ENCODE measurements around the gene MAP3K5. TPM values are rescaled to one million over a fixed set of nuclear protein-coding genes. Genes with fewer than 3 reads are reported as not detected.
"Not testable (repeated sequence)": the region's sequence is repeated elsewhere in the genome, so short reads cannot be mapped to it uniquely, and the experiment has no call there.

Gene MAP3K5
- total and polyA plus RNA-seq, 7 donors: 7.4 to 17.8 (median 9.4) TPM

DNA sequence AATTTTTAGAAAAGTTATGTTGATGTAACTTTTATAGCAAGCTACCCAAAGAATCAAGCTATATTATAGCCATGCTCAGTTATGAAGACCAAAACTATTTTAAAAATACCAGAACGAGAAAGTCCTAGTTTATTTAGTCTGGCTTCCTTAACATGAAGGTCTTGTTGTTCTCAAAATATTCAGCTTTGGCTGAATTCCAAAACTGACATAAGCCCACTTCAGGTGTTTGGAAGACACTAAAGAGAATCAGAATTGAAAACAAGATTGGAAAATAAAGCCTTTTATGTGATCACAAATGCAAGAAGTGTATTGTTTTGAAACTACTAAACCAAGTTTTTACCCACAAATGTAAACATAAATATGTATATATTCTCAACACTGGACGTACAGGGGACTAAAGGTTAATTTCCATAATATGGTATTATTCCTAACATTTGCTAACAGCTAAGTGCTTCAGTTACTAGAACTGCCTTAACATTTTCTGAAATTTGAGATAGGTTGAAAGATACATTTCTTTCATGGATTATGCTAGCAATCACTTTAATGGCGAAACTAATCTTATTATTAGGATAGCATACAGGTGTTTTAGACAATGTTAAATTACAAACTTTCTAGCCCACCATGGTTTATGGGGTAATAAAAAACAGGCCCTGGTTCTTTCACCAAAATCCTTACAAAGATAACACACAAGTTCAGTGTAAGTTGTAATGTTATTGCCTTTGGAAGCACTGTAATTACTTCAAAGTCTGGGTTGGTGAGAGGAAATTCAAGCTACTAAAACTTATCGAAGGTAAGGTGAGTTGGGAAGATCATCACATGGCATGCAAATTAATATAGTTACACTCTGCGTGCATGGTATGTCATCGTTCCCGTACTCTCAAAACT, 1.6 kb downstream of the MAP3K5 start:
- H3K27ac ChIP-seq: peak overlapping the region; percentile 74 to 97 (median 82)
- H3K4me3 ChIP-seq: peak overlapping the region; percentile 51 to 69 (median 66)
- peaks cover 0 to 26% (median 14%) of the 10 kb centered on the region in 4 donors for H3K4me1 ChIP-seq
- intact Hi-C loops (cut with DNase I): loop anchor here (1.0 kb wide), 1 partner anchor 207 kb away; no protein-coding TSS in a partner anchor
- 14 to 24% methylated on average over 7 of the region's 7 CpGs for WGBS, 2 donors
- no peaks in the 10 kb centered on the region for H3K9me3 ChIP-seq
- no peak for TF ChIP-seq POLR2A (IDR thresholded peaks at IDR 0.05)
- no peak for TF ChIP-seq POLR2AphosphoS5 (IDR thresholded peaks at IDR 0.05)
- no peak for TF ChIP-seq EP300 (IDR thresholded peaks at IDR 0.05)
- TF ChIP-seq, protein P1, sequence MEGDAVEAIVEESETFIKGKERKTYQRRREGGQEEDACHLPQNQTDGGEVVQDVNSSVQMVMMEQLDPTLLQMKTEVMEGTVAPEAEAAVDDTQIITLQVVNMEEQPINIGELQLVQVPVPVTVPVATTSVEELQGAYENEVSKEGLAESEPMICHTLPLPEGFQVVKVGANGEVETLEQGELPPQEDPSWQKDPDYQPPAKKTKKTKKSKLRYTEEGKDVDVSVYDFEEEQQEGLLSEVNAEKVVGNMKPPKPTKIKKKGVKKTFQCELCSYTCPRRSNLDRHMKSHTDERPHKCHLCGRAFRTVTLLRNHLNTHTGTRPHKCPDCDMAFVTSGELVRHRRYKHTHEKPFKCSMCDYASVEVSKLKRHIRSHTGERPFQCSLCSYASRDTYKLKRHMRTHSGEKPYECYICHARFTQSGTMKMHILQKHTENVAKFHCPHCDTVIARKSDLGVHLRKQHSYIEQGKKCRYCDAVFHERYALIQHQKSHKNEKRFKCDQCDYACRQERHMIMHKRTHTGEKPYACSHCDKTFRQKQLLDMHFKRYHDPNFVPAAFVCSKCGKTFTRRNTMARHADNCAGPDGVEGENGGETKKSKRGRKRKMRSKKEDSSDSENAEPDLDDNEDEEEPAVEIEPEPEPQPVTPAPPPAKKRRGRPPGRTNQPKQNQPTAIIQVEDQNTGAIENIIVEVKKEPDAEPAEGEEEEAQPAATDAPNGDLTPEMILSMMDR (IDR thresholded peaks at IDR 0.05): no peak
- no peaks in the 10 kb centered on the region for H3K36me3 ChIP-seq
- no peaks in the 10 kb centered on the region for H3K27me3 ChIP-seq
- DNase-seq: no peak

DNA sequence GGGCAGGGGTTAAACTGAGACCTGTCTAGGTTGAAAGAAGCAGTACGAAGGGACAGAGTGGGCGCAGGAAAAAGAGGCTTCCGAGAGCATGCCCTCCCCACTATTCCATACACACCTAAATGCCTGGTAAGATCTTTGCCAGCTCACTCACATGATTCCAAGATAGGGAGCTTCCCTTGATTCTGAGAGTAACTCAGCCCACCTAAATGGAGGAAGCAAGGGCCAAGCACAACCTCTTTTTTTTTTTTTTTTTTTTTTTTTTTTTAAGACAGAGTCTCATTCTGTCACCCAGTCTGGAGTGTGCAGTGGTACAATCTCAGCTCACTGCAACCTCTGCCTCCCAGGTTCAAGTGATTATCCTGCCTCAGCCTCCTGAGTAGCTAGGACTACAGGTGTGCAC, 2.8 kb downstream of the MAP3K5 start:
- H3K4me3 ChIP-seq; H3K9me3 ChIP-seq; DNase-seq; H3K36me3 ChIP-seq; H3K27me3 ChIP-seq; intact Hi-C loops (cut with DNase I): not testable (repeated sequence)
- Histone ChIP-seq H3K4me1 (peaks cover 0 to 26% (median 14%) of the 10 kb centered on the region in 4 donors), H3K27ac (peak overlapping the region in 1 of 4 donors; percentile 29)
- 90 to 95% methylated on average over 3 of the region's 3 CpGs for WGBS, 2 donors

DNA sequence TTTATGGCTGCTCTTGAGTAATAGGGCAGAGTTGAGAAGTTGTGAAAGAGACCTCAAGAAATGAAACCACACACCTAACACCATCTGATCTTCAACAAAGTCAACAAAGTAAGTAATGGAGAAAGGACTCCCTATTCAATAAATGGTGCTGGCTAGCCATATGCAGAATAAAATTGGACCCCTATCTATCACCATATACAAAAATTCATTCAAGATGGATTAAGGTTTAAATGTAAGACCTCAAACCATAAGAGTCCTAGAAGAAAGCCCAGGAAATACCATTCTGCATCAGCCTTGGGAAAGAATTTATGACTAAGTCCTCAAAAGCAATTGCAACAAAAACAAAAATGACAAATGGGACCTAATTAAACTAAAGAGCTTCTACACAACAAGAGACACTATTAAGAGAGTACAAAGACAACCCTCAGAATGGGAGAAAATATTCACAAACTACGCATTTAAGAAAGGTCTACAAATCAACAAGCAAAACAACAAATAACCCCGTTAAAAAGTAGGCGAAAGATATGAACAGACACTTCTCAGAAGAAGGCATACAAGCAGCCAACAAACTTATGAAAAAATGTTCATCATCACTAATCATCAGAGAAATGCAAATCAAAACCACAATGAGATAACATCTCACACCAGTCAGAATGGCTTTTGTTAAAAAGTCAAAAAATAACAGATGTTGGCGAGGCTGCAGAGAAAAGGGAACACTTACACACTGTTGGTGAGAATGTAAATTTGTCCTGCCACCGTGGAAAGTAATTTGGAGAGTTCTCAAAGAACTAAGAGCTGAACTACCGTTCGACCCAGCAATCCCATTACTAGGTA, 4.0 kb downstream of the MAP3K5 start:
- peaks cover 0 to 22% (median 12%) of the 10 kb centered on the region in 4 donors for H3K4me1 ChIP-seq
- 59 to 73% methylated on average over 7 of the region's 7 CpGs for WGBS, 2 donors
- H3K27me3 ChIP-seq: no peaks in the 10 kb centered on the region
- peak overlapping the region in 2 of 4 donors; percentile 2 to 5 for H3K27ac ChIP-seq
- no peaks in the 10 kb centered on the region for H3K9me3 ChIP-seq
- DNase-seq: no peak
- H3K4me3 ChIP-seq: no peak overlapping the region
- no peaks in the 10 kb centered on the region for H3K36me3 ChIP-seq
- peak in 1 of 4 donors; percentile 18 for TF ChIP-seq POLR2AphosphoS5 (IDR thresholded peaks at IDR 0.05)
- TF ChIP-seq, protein P1 (IDR thresholded peaks at IDR 0.05): no peak
- intact Hi-C loops (cut with DNase I): no loop called here

DNA sequence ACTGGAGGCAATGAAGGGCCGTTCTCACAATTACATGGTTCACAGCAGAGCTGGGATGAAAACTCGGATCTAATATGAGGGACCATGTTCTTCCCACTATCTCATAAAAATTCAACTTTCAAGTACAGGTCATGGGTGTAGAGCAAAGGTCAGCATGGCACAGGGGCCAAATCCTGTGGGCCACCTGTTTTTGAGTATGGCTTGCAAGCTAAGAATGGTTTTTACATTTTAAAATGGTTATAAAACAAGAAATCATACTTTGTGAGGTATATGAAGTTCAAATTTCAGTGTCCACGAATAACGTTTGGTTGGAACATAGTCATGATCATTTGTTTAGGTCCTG, 4.6 kb downstream of the MAP3K5 start:
- H3K27me3 ChIP-seq: no peaks in the 10 kb centered on the region
- no peaks in the 10 kb centered on the region for H3K36me3 ChIP-seq
- H3K9me3 ChIP-seq: no peaks in the 10 kb centered on the region
- no peak for DNase-seq
- 48 to 69% methylated on average over 4 of the region's 4 CpGs for WGBS, 2 donors
- H3K4me1 ChIP-seq: peaks cover 0 to 18% (median 11%) of the 10 kb centered on the region in 4 donors
- no peak overlapping the region for H3K4me3 ChIP-seq
- intact Hi-C loops (cut with DNase I): no loop called here
- TF ChIP-seq EP300 (IDR thresholded peaks at IDR 0.05) (no peak), POLR2A (IDR thresholded peaks at IDR 0.05) (no peak), POLR2AphosphoS5 (IDR thresholded peaks at IDR 0.05) (no peak)
- TF ChIP-seq, protein P1 (IDR thresholded peaks at IDR 0.05): no peak
- H3K27ac ChIP-seq: peak overlapping the region in 2 of 4 donors; percentile 5 to 25

DNA sequence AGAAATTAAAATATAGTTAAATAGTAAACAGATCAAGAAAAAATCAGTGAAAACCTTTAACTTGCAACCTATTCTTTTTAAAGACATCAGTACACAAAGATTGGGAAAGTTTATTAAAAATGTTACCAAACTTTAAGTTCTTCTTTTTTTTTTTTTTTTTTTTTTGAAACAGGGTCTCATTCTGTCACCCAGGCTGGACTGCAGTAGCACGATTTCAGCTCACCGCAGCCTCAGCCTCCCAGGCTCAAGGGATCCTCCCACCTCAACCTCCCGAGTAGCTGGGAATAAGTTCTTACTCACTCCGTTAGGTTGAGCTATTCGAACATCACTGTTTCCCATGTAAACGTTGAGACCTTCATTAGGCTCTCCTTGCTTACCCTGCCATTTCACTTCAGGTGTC, 5.6 kb downstream of the MAP3K5 start:
- DNase-seq: no peak
- TF ChIP-seq POLR2AphosphoS5 (IDR thresholded peaks at IDR 0.05) (no peak), POLR2A (IDR thresholded peaks at IDR 0.05) (no peak), EP300 (IDR thresholded peaks at IDR 0.05) (no peak)
- TF ChIP-seq, protein P1 (IDR thresholded peaks at IDR 0.05): no peak
- WGBS, 2 donors: 94 to 96% methylated on average over 6 of the region's 6 CpGs
- no peaks in the 10 kb centered on the region for H3K36me3 ChIP-seq
- H3K27me3 ChIP-seq: no peaks in the 10 kb centered on the region
- H3K4me3 ChIP-seq: no peak overlapping the region
- no peaks in the 10 kb centered on the region for H3K9me3 ChIP-seq
- H3K27ac ChIP-seq: no peak overlapping the region
- intact Hi-C loops (cut with DNase I): no loop called here
- H3K4me1 ChIP-seq: peaks cover 0 to 18% (median 11%) of the 10 kb centered on the region in 4 donors

Measured in sigmoid colon (tissue), 7 donors.